ENCODE data around the gene KIAA0232. TPM values are rescaled to one million over a fixed set of nuclear protein-coding genes. Genes with fewer than 3 reads are reported as not detected.

Gene KIAA0232
- total and polyA plus RNA-seq, 9 of the 15 experiments (the other 6 are each of a cell fraction or from before 2014, with no cell fraction given) = 3.5 to 17.4 (median 13.0) TPM

GRCh38 chr4:6783111-6783981 lies 819 bp downstream of the KIAA0232 start (continued):
- TF ChIP-seq NKRF (IDR thresholded peaks at IDR 0.05; ENCODE audit: borderline replicate concordance) (peak; percentile 87), CHD7 (IDR thresholded peaks at IDR 0.05; ENCODE audit: low read depth, low read length) (no peak), RBFOX2 (IDR thresholded peaks at IDR 0.05; ENCODE audit: low read depth, low read length) (peak; percentile 88), ZBTB2 (IDR thresholded peaks at IDR 0.05) (no peak), TCFL5 (CRISPR knock-in tag; conservative IDR thresholded peaks at IDR 0.05) (no peak), CHAMP1 (IDR thresholded peaks at IDR 0.05) (no peak), ESRRA (IDR thresholded peaks at IDR 0.05; ENCODE audit: borderline replicate concordance, low read depth) (peak; percentile 62), HSF4 (CRISPR knock-in tag; IDR thresholded peaks at IDR 0.05; ENCODE audit: borderline replicate concordance) (no peak)

All from K562 (cell line).